ENCODE results near the gene IBSP. TPM values are rescaled to one million over a fixed set of nuclear protein-coding genes. Genes with fewer than 3 reads are reported as not detected.

The IBSP gene
- not detected in 5 replicates for total RNA-seq (2022; extraction: Qiagen RNA extraction; ENCODE audit: low read depth)

GRCh38 chr4:87799301-87800113, at the start of gene IBSP:
IBSP (plus strand) TSS chr4:87799554; CDS start chr4:87802362, 2,808 bp downstream.

GRCh38 chr4:87832669-87833068, 33.3 kb downstream of the IBSP start, which contains the start of gene MEPE:
MEPE (plus strand) TSS chr4:87832969; CDS start chr4:87834715, 1,746 bp downstream.

Other genes with a start within 250 kb of the IBSP start
- not detected in 5 replicates for gene DSPP, start 191.0 kb upstream of the IBSP start, total RNA-seq (2022; extraction: Qiagen RNA extraction; ENCODE audit: low read depth)
- gene DMP1, start 149.3 kb upstream of the IBSP start, total RNA-seq (2022; extraction: Qiagen RNA extraction; ENCODE audit: low read depth) = not detected in 5 replicates
- not detected in 5 replicates for gene MEPE, start 33.4 kb downstream of the IBSP start, total RNA-seq (2022; extraction: Qiagen RNA extraction; ENCODE audit: low read depth)
- 132 to 218 TPM (median 161 TPM) in 5 replicates for gene SPP1, start 176.2 kb downstream of the IBSP start, total RNA-seq (2022; extraction: Qiagen RNA extraction; ENCODE audit: low read depth)
- 16.6 to 25.1 TPM (median 20.8 TPM) in 5 replicates for gene PKD2, start 208.1 kb downstream of the IBSP start, total RNA-seq (2022; extraction: Qiagen RNA extraction; ENCODE audit: low read depth)

All from A549 treated with ZK216348 at 1 μM for 4 hours (cell line).